ENCODE measurements around the gene LRRC74B.

Gene LRRC74B

GRCh38 chr22:21020802-21021429 is 24.8 kb upstream of the LRRC74B start:
- Histone ChIP-seq H3K9me3 (replicated peaks in 1 of 11) (no peaks in the 10 kb centered on the region), H3K27me3 (no peaks in the 10 kb centered on the region), H3K27ac (no peak overlapping the region), H3K4me3 (no peak overlapping the region), H4K20me1 (no peaks in the 10 kb centered on the region), H3K4me2 (no peak overlapping the region), H3K4me1 (peaks cover 2 to 19% (median 11%) of the 10 kb centered on the region in 10 experiments), H3K9ac (no peak overlapping the region), H3K36me3 (no peaks in the 10 kb centered on the region)
- no peak for TF ChIP-seq Cebpa-rat (IDR thresholded peaks at IDR 0.05)

GRCh38 chr22:21022507-21022906 is 23.2 kb upstream of the LRRC74B start:
- Histone ChIP-seq H3K4me1 (peaks cover 0 to 9% (median 5%) of the 10 kb centered on the region in 10 experiments; a peak in 13 of 20 replicates), H3K27ac (no peak overlapping the region), H3K4me3 (no peak overlapping the region), H4K20me1 (peaks cover 0 to 4% (median 0%) of the 10 kb centered on the region in 11 experiments; a peak in 1 of 22 replicates), H3K36me3 (no peaks in the 10 kb centered on the region), H3K9me3 (replicated peaks in 1 of 11) (no peaks in the 10 kb centered on the region), H3K9ac (no peak overlapping the region), H3K4me2 (no peak overlapping the region), H3K27me3 (no peaks in the 10 kb centered on the region)
- no peak for TF ChIP-seq Cebpa-rat (IDR thresholded peaks at IDR 0.05)

GRCh38 chr22:21022955-21023614 is 22.7 kb upstream of the LRRC74B start:
- Histone ChIP-seq H3K36me3 (no peaks in the 10 kb centered on the region), H3K27ac (no peak overlapping the region), H3K4me2 (no peak overlapping the region), H3K4me3 (no peak overlapping the region), H3K9ac (no peak overlapping the region), H4K20me1 (peaks cover 0 to 4% (median 0%) of the 10 kb centered on the region in 11 experiments; a peak in 1 of 22 replicates), H3K4me1 (peaks cover 0 to 9% (median 5%) of the 10 kb centered on the region in 10 experiments; a peak in 13 of 20 replicates), H3K27me3 (no peaks in the 10 kb centered on the region), H3K9me3 (replicated peaks in 1 of 11) (no peaks in the 10 kb centered on the region)
- TF ChIP-seq Cebpa-rat (IDR thresholded peaks at IDR 0.05): no peak

GRCh38 chr22:21025266-21025665 is 20.5 kb upstream of the LRRC74B start:
- no peak for TF ChIP-seq Cebpa-rat (IDR thresholded peaks at IDR 0.05)
- Histone ChIP-seq H3K27me3 (peaks cover 0 to 3% (median 0%) of the 10 kb centered on the region in 11 experiments; a peak in 2 of 22 replicates), H3K4me3 (no peak overlapping the region), H3K9ac (no peak overlapping the region), H3K4me1 (peaks cover 0 to 9% (median 5%) of the 10 kb centered on the region in 10 experiments; a peak in 13 of 20 replicates), H3K9me3 (replicated peaks in 1 of 11) (no peaks in the 10 kb centered on the region), H3K36me3 (no peaks in the 10 kb centered on the region), H4K20me1 (peaks cover 0 to 4% (median 0%) of the 10 kb centered on the region in 11 experiments; a peak in 2 of 22 replicates), H3K27ac (no peak overlapping the region), H3K4me2 (peak overlapping the region in 6 of 11 experiments; percentile 2 to 35 (median 20); a peak in 4 of 22 replicates)

- TF ChIP-seq Cebpa-rat (IDR thresholded peaks at IDR 0.05): no peak
- peaks cover 0 to 10% (median 0%) of the 10 kb centered on the region in 11 experiments; a peak in 2 of 22 replicates for H4K20me1 ChIP-seq
- peaks cover 2 to 11% (median 6%) of the 10 kb centered on the region in 11 experiments; a peak in 17 of 22 replicates for H3K27me3 ChIP-seq
- no peak overlapping the region for H3K4me3 ChIP-seq
- no peaks in the 10 kb centered on the region for H3K36me3 ChIP-seq
- no peak overlapping the region for H3K9ac ChIP-seq
- no peak overlapping the region for H3K27ac ChIP-seq
- H3K4me1 ChIP-seq: peaks cover 0 to 9% (median 5%) of the 10 kb centered on the region in 10 experiments; a peak in 13 of 20 replicates
- no peaks in the 10 kb centered on the region for H3K9me3 ChIP-seq (replicated peaks in 1 of 11)
- peak overlapping the region in 4 of 11 experiments; percentile 2 to 35 (median 27); a peak in 3 of 22 replicates for H3K4me2 ChIP-seq
Observed at GRCh38 chr22:21025763-21026755, 19.7 kb upstream of the LRRC74B start.

GRCh38 chr22:21026783-21027692 is 18.7 kb upstream of the LRRC74B start:
- H3K9me3 ChIP-seq (replicated peaks in 1 of 11): no peaks in the 10 kb centered on the region
- H3K4me2 ChIP-seq: no peak overlapping the region
- peaks cover 0 to 12% (median 8%) of the 10 kb centered on the region in 10 experiments; a peak in 14 of 20 replicates for H3K4me1 ChIP-seq
- no peak overlapping the region for H3K9ac ChIP-seq
- H3K27me3 ChIP-seq: peaks cover 12 to 21% (median 16%) of the 10 kb centered on the region in 11 experiments
- H3K4me3 ChIP-seq: no peak overlapping the region
- no peaks in the 10 kb centered on the region for H3K36me3 ChIP-seq
- no peak for TF ChIP-seq Cebpa-rat (IDR thresholded peaks at IDR 0.05)
- H3K27ac ChIP-seq: no peak overlapping the region
- peaks cover 0 to 19% (median 0%) of the 10 kb centered on the region in 11 experiments; a peak in 2 of 22 replicates for H4K20me1 ChIP-seq

- Histone ChIP-seq H3K4me2 (no peak overlapping the region), H3K9me3 (replicated peaks in 1 of 11) (no peaks in the 10 kb centered on the region), H4K20me1 (peaks cover 0 to 19% (median 0%) of the 10 kb centered on the region in 11 experiments; a peak in 2 of 22 replicates), H3K9ac (no peak overlapping the region), H3K4me3 (no peak overlapping the region), H3K36me3 (no peaks in the 10 kb centered on the region), H3K27me3 (peaks cover 20 to 36% (median 30%) of the 10 kb centered on the region in 11 experiments), H3K27ac (no peak overlapping the region), H3K4me1 (peaks cover 3 to 19% (median 11%) of the 10 kb centered on the region in 10 experiments; a peak in 17 of 20 replicates)
- no peak for TF ChIP-seq Cebpa-rat (IDR thresholded peaks at IDR 0.05)
Observed at GRCh38 chr22:21028277-21029251, 17.2 kb upstream of the LRRC74B start.
